HepG2 (cell line): ENCODE data around the gene VWA7. TPM values are rescaled to one million over a fixed set of nuclear protein-coding genes. Genes with fewer than 3 reads are reported as not detected.

Source experiments
- CAMTA2 ChIP-seq: sonication (generic); formaldehyde crosslinking; IDR thresholded peaks from 2 replicates; pipeline ENCODE4 v1.4.0; 2020; ENCODE audit warnings: mild to moderate bottlenecking, missing genetic modification reagents, borderline replicate concordance
- ETV5 ChIP-seq: IDR thresholded peaks from 2 replicates; pipeline ENCODE4 v1.6.1; 2018; ENCODE audit warnings: missing biosample characterization, missing genetic modification reagents, inconsistent platforms, borderline replicate concordance
- RBM22 ChIP-seq: fragments of 200-400 bp; formaldehyde crosslinking; optimal IDR thresholded peaks from 2 replicates; pipeline ENCODE3; 2017; ENCODE audit warnings: mild to moderate bottlenecking, low read length, moderate library complexity
- SALL1 ChIP-seq: sonication (generic); formaldehyde crosslinking; IDR thresholded peaks from 2 replicates; pipeline ENCODE4 v1.8.0; 2022; ENCODE audit warnings: mild to moderate bottlenecking, missing genetic modification reagents
- SOX13 ChIP-seq, 3 experiments: fragments of 450-650 bp in 1 of 3; sonication (generic) in 1 of 3; formaldehyde crosslinking in 1 of 3; IDR thresholded peaks in 2 of 3; conservative IDR thresholded peaks in 1 of 3; 2 replicates each; pipeline versions ENCODE4 v1.5.0 to v1.6.1; 2016 to 2020; ENCODE audit warnings: antibody characterized with exemption in 1 of 3, mild to moderate bottlenecking in 1 of 3, missing compliant biosample characterization in 1 of 3, missing genetic modification reagents in 1 of 3, moderate library complexity in 1 of 3
- YEATS2 ChIP-seq: sonication (generic); formaldehyde crosslinking; IDR thresholded peaks from 2 replicates; pipeline ENCODE4 v1.4.0; 2020; ENCODE audit warnings: missing genetic modification reagents, borderline replicate concordance
- ZFP41 ChIP-seq: sonication (generic); formaldehyde crosslinking; IDR thresholded peaks from 2 replicates; pipeline ENCODE4 v1.4.0; 2020; ENCODE audit warnings: mild to moderate bottlenecking, missing genetic modification reagents, borderline replicate concordance
- ZKSCAN5 ChIP-seq: sonication (generic); formaldehyde crosslinking; IDR thresholded peaks from 2 replicates; pipeline ENCODE4 v1.5.1; 2020; ENCODE audit warnings: mild to moderate bottlenecking, missing genetic modification reagents
- ZNF160 ChIP-seq: sonication (generic); formaldehyde crosslinking; IDR thresholded peaks from 2 replicates; pipeline ENCODE4 v1.8.0; 2022; ENCODE audit warnings: mild to moderate bottlenecking, inconsistent platforms, missing genetic modification reagents
- ZNF652 ChIP-seq: IDR thresholded peaks from 2 replicates; pipeline ENCODE4 v1.6.1; 2016; ENCODE audit warnings: low read depth, borderline replicate concordance
- polyA plus RNA-seq, 8 experiments: library from polyadenylated mRNA; depleted of rRNA in 3 of 8; stranded (reverse) in 7 of 8; unstranded in 1 of 8; fragments of >200 nt; fragmentation: Illumina TruSeq in 4 of 8; extraction: Trizol in 4 of 8; gene quantifications; 2 replicates each; pipeline versions ENCODE4 v1.2.1 to v1.2.3, GENCODE V29; 2011 to 2016; ENCODE audit warnings: low read depth in 4 of 8, missing spikeins in 1 of 8, mixed read lengths in 1 of 8; ENCODE audit not compliant: insufficient read depth in 1 of 8
- total RNA-seq, 5 experiments: library from RNA; depleted of rRNA; stranded (reverse); fragments of >200 nt; fragmentation: Illumina TruSeq; extraction: Trizol; gene quantifications; 2 replicates each; pipeline ENCODE4 v1.2.3, GENCODE V29; 2016; ENCODE audit warnings: low read depth in 1 of 5
- TF ChIP-seq, protein P1 (sequence below): sonication (generic); formaldehyde crosslinking; IDR thresholded peaks from 2 replicates; pipeline ENCODE4 v1.4.0; 2020; ENCODE audit warnings: mild to moderate bottlenecking, missing genetic modification reagents
- TF ChIP-seq, protein P2 (sequence below), 2 experiments: fragments of 450-650 bp in 1 of 2; sonication (generic) in 1 of 2; formaldehyde crosslinking in 1 of 2; IDR thresholded peaks; 2 replicates each; pipeline versions ENCODE4 v1.6.1 to v1.8.0; 2016 to 2022; ENCODE audit warnings: antibody characterized with exemption in 1 of 2, mild to moderate bottlenecking in 1 of 2, missing genetic modification reagents in 1 of 2
- TF ChIP-seq, protein P3 (sequence below): sonication (generic); formaldehyde crosslinking; IDR thresholded peaks from 2 replicates; pipeline ENCODE4 v1.4.0; 2020; ENCODE audit warnings: missing genetic modification reagents

VWA7 gene
- total and polyA plus RNA-seq, 2 of the 13 experiments (the other 11 are each of a cell fraction or from before 2014, with no cell fraction given), result 0.86 to 3.3 TPM

DNA sequence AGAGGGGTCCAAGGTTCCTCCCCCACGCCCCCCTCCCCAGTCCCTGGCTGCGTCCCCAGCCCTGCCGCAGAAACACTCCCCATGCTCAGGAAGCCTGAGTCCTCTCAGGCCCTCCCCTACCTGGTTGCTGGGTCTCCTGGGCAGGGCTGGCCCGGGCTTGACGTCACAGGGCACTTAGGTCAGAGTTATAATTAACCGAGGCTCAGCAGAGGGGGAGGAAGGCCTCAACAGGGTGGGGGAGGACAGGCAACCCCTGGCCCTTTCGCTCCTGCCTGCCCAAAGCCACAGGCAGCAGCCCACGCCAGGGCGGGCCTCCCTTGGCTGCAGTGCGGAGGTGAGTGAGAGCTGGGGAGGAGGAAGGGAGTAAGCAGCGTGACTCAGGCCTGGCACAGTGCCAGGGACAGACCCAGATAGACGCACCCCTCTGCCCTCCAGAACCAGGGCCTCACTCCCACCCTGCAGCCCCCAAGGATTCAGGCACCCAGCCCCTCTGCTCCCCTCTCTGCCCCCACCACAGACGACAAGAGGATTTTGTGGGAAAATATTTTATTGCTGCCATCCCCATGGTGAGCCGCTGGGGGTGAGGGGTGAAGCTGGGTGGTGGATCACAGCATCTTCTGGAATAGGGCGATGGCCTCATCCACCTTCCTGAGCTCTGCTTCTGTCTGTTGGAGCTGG is at the start of gene VWA7 (continued):
- TF ChIP-seq, protein P1, sequence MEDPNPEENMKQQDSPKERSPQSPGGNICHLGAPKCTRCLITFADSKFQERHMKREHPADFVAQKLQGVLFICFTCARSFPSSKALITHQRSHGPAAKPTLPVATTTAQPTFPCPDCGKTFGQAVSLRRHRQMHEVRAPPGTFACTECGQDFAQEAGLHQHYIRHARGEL (CRISPR knock-in tag), result no peak
- TF ChIP-seq, protein P2, sequence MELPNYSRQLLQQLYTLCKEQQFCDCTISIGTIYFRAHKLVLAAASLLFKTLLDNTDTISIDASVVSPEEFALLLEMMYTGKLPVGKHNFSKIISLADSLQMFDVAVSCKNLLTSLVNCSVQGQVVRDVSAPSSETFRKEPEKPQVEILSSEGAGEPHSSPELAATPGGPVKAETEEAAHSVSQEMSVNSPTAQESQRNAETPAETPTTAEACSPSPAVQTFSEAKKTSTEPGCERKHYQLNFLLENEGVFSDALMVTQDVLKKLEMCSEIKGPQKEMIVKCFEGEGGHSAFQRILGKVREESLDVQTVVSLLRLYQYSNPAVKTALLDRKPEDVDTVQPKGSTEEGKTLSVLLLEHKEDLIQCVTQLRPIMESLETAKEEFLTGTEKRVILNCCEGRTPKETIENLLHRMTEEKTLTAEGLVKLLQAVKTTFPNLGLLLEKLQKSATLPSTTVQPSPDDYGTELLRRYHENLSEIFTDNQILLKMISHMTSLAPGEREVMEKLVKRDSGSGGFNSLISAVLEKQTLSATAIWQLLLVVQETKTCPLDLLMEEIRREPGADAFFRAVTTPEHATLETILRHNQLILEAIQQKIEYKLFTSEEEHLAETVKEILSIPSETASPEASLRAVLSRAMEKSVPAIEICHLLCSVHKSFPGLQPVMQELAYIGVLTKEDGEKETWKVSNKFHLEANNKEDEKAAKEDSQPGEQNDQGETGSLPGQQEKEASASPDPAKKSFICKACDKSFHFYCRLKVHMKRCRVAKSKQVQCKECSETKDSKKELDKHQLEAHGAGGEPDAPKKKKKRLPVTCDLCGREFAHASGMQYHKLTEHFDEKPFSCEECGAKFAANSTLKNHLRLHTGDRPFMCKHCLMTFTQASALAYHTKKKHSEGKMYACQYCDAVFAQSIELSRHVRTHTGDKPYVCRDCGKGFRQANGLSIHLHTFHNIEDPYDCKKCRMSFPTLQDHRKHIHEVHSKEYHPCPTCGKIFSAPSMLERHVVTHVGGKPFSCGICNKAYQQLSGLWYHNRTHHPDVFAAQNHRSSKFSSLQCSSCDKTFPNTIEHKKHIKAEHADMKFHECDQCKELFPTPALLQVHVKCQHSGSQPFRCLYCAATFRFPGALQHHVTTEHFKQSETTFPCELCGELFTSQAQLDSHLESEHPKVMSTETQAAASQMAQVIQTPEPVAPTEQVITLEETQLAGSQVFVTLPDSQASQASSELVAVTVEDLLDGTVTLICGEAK (IDR thresholded peaks at IDR 0.05), result no peak
- TF ChIP-seq, protein P2 (CRISPR knock-in tag; IDR thresholded peaks at IDR 0.05), result peak; percentile 58; the same call in 1 of the 2 replicates
- TF ChIP-seq ZNF652, result 0 out of 2 replicates have a peak, but pooled peaks have one; percentile 18
- TF ChIP-seq RBM22, result peak; percentile 98
- peak; percentile 47; the same call in 1 of the 2 replicates for TF ChIP-seq CAMTA2 (CRISPR knock-in tag)
- no peak for TF ChIP-seq ZNF160 (CRISPR knock-in tag)
- peak; percentile 97 for TF ChIP-seq ZKSCAN5
- TF ChIP-seq SOX13 (IDR thresholded peaks at IDR 0.05), result no peak
- TF ChIP-seq SOX13 (CRISPR knock-in tag; conservative IDR thresholded peaks at IDR 0.05 in 1 of 2, IDR thresholded peaks at IDR 0.05 in 1 of 2), result peak in 1 of 2 experiments; percentile 64; a peak in 2 of 4 replicates
- TF ChIP-seq SALL1, result peak; percentile 87
- TF ChIP-seq, protein P3, sequence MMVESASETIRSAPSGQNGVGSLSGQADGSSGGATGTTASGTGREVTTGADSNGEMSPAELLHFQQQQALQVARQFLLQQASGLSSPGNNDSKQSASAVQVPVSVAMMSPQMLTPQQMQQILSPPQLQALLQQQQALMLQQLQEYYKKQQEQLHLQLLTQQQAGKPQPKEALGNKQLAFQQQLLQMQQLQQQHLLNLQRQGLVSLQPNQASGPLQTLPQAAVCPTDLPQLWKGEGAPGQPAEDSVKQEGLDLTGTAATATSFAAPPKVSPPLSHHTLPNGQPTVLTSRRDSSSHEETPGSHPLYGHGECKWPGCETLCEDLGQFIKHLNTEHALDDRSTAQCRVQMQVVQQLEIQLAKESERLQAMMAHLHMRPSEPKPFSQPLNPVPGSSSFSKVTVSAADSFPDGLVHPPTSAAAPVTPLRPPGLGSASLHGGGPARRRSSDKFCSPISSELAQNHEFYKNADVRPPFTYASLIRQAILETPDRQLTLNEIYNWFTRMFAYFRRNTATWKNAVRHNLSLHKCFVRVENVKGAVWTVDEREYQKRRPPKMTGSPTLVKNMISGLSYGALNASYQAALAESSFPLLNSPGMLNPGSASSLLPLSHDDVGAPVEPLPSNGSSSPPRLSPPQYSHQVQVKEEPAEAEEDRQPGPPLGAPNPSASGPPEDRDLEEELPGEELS (CRISPR knock-in tag), result peak; percentile 52
- peak; percentile 47; the same call in 1 of the 2 replicates for TF ChIP-seq ETV5
- TF ChIP-seq YEATS2, result no peak; the same call in 1 of the 2 replicates
- TF ChIP-seq ZFP41 (CRISPR knock-in tag), result no peak
